Lower leg skin (tissue), 4 donors: ENCODE measurements around the gene ABLIM1. TPM values are rescaled to one million over a fixed set of nuclear protein-coding genes. Genes with fewer than 3 reads are reported as not detected.

Source experiments
- DNase-seq, 2 donors: peaks; one replicate each; pipeline ENCODE4 v3.0.0-alpha.2; 2019; ENCODE audit warnings: low spot score in 2 of 2
- H3K4me3 ChIP-seq: fragments of 200-600 bp; sonication (generic); 2 replicates; pipeline ENCODE4 v1.5.1; 2017; ENCODE audit warnings: mild to moderate bottlenecking, low read depth; ENCODE audit not compliant: poor library complexity, severe bottlenecking
- CTCF ChIP-seq, 3 donors: fragments of 450-650 bp; IDR thresholded peaks; one replicate each; pipeline ENCODE4 v1.5.1; 2016; ENCODE audit warnings: antibody characterized with exemption in 3 of 3, mild to moderate bottlenecking in 3 of 3, moderate library complexity in 2 of 3
- POLR2A ChIP-seq, 2 donors: fragments of 450-650 bp; IDR thresholded peaks; one replicate each; pipeline ENCODE4 v1.6.1; 2016 to 2017; ENCODE audit warnings: antibody characterized with exemption in 2 of 2, mild to moderate bottlenecking in 1 of 2, moderate library complexity in 1 of 2
- WGBS, 2 donors: methylation state at CpG; one replicate each; pipeline ENCODE4 v1.1.5; 2018; 5-methylcytosine and 5-hydroxymethylcytosine counted together
- intact Hi-C: fragments of 100-400 bp; cut with DNase I; formaldehyde crosslinking; loops from one replicate; pipeline ENCODE4 v1.15.0; 2023; ENCODE audit warnings: low total_unique reads
- total RNA-seq, 4 donors: library from RNA; depleted of rRNA; stranded (reverse); fragments of >200 nt; gene quantifications; one replicate each; pipeline ENCODE4 v1.1.0, GENCODE V29; 2016

ABLIM1 gene
- total RNA-seq, 4 donors from 2014 or later = 171 to 258 (median 209) TPM

- WGBS, 2 donors = 92% methylated on average over 5 of the region's 5 CpGs
- intact Hi-C loops = no loop called here
- TF ChIP-seq CTCF (IDR thresholded peaks at IDR 0.05) = no peak
- TF ChIP-seq POLR2A (IDR thresholded peaks at IDR 0.05) = no peak
- DNase-seq = no peak
- H3K4me3 ChIP-seq = no peak overlapping the region
Measured at GRCh38 chr10:114391599-114391998, 266.5 kb downstream of the ABLIM1 start.

- intact Hi-C loops = no loop called here
- TF ChIP-seq CTCF (IDR thresholded peaks at IDR 0.05) (no peak), POLR2A (IDR thresholded peaks at IDR 0.05) (no peak)
- WGBS, 2 donors = 80 to 94% methylated on average over 5 of the region's 5 CpGs
- no peak overlapping the region for H3K4me3 ChIP-seq
- no peak for DNase-seq
Measured at GRCh38 chr10:114389426-114389825, 268.6 kb downstream of the ABLIM1 start.

GRCh38 chr10:114388275-114388674, 269.8 kb downstream of the ABLIM1 start:
- H3K4me3 ChIP-seq = no peak overlapping the region
- intact Hi-C loops = no loop called here
- DNase-seq = no peak
- TF ChIP-seq CTCF (IDR thresholded peaks at IDR 0.05) = no peak
- TF ChIP-seq POLR2A (IDR thresholded peaks at IDR 0.05) = no peak
- 51 to 68% methylated on average over 3 of the region's 3 CpGs for WGBS, 2 donors

- TF ChIP-seq CTCF (IDR thresholded peaks at IDR 0.05) = no peak
- TF ChIP-seq POLR2A (IDR thresholded peaks at IDR 0.05) = no peak
- H3K4me3 ChIP-seq = no peak overlapping the region
- DNase-seq = no peak
- intact Hi-C loops = no loop called here
- 84 to 89% methylated on average over 4 of the region's 4 CpGs for WGBS, 2 donors
Measured at GRCh38 chr10:114387784-114388183, 270.3 kb downstream of the ABLIM1 start.

GRCh38 chr10:114386452-114386851, 271.6 kb downstream of the ABLIM1 start:
- TF ChIP-seq CTCF (IDR thresholded peaks at IDR 0.05) (no peak), POLR2A (IDR thresholded peaks at IDR 0.05) (no peak)
- H3K4me3 ChIP-seq = no peak overlapping the region
- DNase-seq = no peak
- 74 to 77% methylated on average over 6 of the region's 6 CpGs for WGBS, 2 donors
- intact Hi-C loops = no loop called here

- DNase-seq = no peak
- 65 to 72% methylated on average over 3 of the region's 3 CpGs for WGBS, 2 donors
- H3K4me3 ChIP-seq = no peak overlapping the region
- intact Hi-C loops = no loop called here
- TF ChIP-seq POLR2A (IDR thresholded peaks at IDR 0.05) = no peak
- TF ChIP-seq CTCF (IDR thresholded peaks at IDR 0.05) = no peak
Measured at GRCh38 chr10:114385557-114385956, 272.5 kb downstream of the ABLIM1 start.
